GM10266 (cell line): ENCODE data around the gene QRICH2.
"Not testable (repeated sequence)": the region's sequence is repeated elsewhere in the genome, so short reads cannot be mapped to it uniquely, and the experiment has no call there.

Source experiments
- DNase-seq: peaks from one replicate; pipeline ENCODE4 v3.0.0; 2012; ENCODE audit errors: extremely low spot score
- TF ChIP-seq, protein P1 (sequence below): IDR thresholded peaks from 2 replicates; pipeline ENCODE4 v1.5.1; 2012; ENCODE audit warnings: mild to moderate bottlenecking, low read depth; ENCODE audit not compliant: control insufficient read depth, insufficient read depth; ENCODE audit errors: missing control alignments

Gene QRICH2

DNA sequence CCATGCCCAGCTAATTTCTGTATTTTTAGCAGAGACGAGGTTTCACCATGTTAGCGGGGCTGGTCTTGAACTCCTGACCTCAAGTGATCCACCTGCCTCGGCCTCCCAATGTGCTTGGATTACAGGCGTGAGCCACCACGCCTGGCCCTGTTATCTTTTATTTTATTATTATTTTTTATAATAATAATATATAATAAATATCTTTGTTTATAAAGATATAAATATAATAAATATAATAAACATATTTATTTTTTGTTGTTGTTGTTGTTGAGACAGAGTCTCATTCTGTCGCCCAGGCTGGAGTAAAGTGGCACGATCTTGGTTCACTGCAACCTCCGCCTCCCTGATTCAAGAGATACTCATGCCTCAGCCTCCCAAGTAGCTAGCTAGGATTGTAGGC is 60.8 kb downstream of the QRICH2 start:
- TF ChIP-seq, protein P1, sequence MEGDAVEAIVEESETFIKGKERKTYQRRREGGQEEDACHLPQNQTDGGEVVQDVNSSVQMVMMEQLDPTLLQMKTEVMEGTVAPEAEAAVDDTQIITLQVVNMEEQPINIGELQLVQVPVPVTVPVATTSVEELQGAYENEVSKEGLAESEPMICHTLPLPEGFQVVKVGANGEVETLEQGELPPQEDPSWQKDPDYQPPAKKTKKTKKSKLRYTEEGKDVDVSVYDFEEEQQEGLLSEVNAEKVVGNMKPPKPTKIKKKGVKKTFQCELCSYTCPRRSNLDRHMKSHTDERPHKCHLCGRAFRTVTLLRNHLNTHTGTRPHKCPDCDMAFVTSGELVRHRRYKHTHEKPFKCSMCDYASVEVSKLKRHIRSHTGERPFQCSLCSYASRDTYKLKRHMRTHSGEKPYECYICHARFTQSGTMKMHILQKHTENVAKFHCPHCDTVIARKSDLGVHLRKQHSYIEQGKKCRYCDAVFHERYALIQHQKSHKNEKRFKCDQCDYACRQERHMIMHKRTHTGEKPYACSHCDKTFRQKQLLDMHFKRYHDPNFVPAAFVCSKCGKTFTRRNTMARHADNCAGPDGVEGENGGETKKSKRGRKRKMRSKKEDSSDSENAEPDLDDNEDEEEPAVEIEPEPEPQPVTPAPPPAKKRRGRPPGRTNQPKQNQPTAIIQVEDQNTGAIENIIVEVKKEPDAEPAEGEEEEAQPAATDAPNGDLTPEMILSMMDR = no peak
- DNase-seq = no peak

DNA sequence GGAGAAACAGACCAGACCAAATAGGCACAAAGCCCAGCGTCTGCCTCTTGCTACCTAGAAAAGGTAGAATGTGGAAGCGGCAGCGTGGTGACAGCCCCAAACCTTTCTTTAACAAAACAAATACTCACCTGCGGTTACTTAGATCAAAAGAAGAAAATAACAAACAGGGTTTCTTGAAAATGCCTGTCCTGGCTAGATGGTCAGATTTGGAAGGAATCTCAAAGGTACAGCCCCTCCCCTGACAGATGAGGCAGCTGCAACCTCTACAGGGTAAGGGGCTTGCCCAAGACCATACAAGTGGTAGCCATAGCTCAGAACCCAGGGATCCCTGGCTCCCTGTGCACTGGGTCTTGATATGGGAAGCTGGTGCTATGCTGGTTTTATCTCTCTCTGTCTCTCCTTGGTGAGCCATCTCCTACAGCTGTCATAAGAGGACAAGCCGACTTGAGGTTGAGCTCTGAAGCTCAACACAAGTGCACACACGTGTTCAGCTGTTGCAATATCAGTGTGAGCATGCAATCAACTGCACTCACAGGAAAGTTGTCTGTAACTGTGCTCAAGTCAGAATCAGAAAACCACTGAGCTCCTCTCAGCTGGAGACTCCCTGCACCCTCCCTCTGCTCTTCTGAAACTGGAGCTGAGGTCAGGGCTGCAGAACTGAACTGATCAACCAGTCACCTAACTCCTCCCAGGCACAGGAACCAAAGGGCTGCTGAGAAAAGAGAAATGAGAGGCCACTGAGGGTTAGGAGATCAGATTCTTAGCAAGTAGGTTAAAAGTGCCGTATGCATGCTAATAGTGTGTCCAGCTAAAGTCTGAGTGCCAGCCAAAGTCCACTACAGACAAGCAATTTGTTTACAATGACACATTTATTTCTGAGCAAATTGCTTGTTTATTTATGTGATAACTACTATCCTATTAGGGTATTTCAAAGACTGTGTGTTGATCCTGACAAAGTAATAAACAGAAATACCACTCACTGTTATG is 61.7 kb downstream of the QRICH2 start:
- DNase-seq = peak; percentile 89
- TF ChIP-seq, protein P1 = no peak

DNA sequence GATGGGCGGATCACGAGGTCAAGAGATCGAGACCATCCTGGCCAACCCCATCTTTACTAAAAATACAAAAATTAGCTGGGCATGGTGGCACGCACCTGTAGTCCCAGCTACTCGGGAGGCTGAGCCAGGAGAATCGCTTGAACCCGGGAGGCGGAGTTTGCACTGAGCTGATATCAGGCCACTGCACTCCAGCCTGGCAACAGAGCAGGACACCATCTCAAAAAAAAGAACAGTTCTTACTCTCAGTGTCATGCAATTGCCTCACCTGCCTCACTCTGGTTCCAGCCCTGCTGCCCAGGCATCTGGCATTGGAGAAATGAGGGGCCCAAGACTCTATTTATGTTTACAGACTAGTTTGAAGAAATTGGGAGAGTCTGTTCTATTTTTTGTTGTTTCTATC is 63.4 kb downstream of the QRICH2 start:
- DNase-seq = not testable (repeated sequence)

DNA sequence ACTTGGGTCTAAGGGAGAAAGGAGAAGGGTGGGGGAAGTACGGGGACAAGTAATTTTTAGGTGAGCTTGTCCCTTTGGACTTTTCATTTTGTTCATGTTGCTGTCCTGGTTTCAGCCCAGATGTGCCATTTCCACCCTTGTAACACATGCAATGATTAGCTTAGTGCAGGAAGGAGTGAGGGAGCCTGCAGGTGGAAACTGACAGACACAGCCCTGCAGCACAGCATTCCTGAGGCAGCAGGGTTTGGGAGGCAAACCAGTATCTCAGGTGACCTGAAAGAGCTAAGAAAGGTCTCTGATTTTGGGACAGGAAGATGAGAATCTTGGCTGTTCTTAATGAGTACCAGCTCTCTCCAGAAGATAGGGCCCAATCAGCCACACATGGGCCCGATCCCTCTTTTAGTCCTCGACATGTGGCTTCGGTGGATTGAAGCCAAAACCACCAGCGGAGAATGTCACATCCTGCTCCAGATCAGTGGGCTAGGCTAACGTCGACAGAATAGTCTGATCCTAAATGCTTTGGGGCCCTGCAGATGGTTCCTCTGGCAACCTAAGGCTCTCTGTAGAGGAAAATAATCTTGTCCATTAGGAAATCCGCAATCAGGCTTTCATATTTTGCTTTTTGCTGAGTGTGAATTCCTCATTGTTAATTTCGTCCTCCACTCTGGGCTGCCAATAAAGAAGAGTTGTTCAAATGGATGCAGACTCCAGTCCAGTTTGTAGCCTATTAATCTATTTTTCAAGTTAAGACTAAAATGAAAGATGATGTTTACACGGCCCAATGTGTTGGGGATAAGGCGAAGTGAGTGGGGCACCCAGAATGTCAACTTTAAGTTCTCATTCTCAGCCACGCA is 64.0 kb downstream of the QRICH2 start:
- TF ChIP-seq, protein P1 = no peak
- no peak for DNase-seq

DNA sequence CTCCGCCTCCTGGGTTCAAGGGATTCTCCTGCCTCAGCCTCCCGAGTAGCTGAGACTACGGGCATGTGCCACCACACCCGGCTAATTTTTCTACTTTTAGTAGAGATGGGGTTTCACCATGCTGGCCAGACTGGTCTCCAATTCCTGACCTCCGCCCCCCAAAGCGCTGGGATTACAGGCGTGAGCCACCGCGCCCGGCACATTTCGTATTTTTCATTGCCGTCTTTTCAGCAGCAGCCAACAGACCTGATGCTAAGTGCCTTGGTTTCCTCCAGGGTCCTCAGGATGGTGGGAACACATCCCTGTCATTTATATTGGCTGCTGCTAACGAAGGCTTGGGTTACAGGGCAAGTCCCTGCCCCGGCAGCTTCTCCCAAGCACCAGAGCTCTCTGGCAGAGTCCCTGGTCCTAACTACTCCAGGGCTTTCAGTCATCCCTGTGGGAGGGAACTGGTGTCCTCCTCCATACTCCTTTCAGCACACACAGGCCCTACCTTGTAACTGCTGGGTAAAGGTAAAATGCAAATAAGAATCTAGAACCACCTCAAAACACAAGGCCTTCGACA is 66.3 kb downstream of the QRICH2 start:
- DNase-seq = no peak
- TF ChIP-seq, protein P1 = no peak

DNA sequence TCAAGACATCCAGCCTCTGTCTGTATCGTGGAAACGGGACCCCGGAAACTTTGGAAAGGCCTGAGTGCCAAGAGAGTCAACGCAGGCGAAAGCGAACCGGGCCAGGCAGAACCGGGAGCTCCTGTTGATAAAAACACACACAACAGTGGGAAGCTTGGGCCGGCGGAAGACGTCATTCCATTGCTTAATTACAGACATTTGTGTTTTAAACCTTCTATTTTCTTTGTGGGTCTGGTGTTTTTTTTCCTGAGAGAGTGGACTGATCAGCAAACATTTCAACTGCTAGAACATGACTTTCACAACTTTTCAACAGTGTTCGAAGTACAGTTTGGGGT is 66.9 kb downstream of the QRICH2 start:
- TF ChIP-seq, protein P1 = no peak
- no peak for DNase-seq

DNA sequence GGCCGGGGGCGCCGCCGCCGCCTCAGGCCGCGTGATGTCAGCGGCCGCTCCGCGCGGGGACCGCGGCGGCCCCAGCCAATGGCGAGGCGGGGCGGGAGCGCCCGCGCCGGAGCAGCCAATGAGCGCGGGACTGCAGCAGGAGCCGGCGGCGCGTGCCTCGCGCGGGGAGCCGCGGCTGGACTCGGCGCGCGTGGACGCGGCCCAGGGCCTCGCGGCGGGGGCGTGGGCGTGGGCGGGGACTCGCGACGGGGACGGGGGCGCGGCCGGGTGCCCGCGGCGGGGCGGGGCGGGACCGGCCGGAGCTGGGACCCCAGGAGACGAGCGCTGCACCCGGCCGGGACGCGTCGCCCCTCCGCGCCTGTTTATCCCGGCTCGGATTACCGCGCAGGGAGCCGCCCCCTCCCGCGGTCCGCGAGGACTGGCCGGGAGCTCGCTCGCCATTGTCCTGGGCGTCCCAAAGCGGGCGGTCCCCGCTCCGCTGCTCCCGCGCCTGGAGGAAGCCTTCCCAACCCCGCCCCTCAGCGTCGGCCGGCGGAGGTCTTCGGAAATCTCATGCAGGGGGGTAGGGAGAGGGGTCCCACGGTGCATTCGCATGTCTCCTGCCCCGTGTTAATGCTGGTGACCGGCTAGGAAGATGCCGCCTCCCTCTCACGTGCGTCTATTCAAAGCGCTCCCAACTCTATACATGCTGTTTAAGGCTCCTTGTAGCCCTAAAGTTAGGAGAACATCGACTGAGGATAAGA is 67.4 kb downstream of the QRICH2 start, which contains the start of gene RNF157:
RNF157 (minus strand) TSS at position 33 of the 743 bp plus-strand sequence. CDS start 253 bp downstream, outside the sequence.
- DNase-seq = peak; percentile 91
- TF ChIP-seq, protein P1 = no peak
